Stimulated activated naive CD8-positive, alpha-beta T cell treated with anti-CD3 and anti-CD28 coated beads, Interleukin-15, Interleukin-2, amounts not matched to agents 100 U/mL and 50 U/mL, for 24 hours (primary cell): Measurements from ENCODE around the gene CLDN2.
"Not testable (repeated sequence)": the region's sequence is repeated elsewhere in the genome, so short reads cannot be mapped to it uniquely, and the experiment has no call there.

Experiments
- ATAC-seq: fragments of 150-1000 bp; cut with Tn5 transposase; one replicate; pipeline ENCODE4 v1.10.0; 2021
- DNase-seq: peaks from one replicate; pipeline ENCODE4 v3.0.0; 2021

The CLDN2 gene

DNA sequence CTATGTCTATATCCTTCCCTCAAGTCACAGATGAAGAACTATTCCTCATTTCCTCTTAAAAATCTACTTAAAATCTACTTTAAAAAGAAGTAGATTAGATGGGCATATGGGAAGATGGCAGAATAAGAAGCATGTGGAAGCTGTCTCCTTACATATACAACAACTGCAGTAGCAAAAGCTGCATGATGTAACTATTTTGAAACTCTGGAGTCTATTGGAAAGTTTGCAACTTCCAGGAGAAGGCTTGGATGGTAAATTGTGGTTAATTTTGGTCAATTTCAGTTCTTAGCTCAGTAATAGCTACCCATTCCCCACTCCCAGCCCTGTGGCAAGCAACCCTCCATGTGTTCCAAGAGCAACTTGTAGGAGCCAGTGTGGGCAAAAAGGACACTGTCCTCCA lies 42.9 kb downstream of the CLDN2 start:
- DNase-seq (no peak), ATAC-seq (no peak)

DNA sequence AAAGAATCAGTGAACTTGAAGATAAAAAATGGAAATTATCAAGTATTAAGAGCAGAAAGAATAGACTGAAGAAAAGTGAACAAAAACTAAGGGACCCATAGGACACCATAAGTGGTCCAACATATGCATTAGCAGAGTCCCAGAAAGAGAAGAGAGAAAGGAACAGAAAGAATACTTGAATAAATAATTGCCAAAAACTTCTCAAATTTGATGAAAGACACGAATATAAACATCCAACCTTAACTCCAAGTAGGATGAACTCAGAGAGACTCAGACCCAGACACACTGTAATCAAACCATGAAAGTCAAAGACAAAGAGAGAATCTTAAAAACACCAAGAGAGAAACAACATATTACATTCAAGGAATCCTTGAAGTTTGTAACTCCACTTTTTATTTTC lies 44.1 kb downstream of the CLDN2 start:
- DNase-seq = no peak
- no peak for ATAC-seq

DNA sequence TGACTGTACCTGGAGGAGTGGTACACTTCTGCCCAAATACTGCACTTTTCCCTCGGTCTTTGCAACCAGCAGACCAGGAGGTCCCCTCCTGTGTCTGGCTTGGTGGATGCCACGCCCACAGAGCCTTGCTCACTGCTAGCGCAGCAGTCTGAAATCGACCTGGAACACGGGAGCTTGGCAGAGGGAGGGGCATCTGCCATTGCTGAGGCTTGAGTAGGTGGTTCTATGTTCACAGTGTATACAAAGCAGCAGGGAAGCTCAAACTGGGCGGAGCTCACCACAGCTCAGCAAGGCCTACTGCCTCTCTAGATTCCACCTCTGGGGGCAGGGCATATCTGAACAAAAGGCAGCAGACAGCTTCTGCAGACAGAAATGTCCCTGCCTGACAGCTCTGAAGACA lies 46.3 kb downstream of the CLDN2 start:
- not testable (repeated sequence) for ATAC-seq

DNA sequence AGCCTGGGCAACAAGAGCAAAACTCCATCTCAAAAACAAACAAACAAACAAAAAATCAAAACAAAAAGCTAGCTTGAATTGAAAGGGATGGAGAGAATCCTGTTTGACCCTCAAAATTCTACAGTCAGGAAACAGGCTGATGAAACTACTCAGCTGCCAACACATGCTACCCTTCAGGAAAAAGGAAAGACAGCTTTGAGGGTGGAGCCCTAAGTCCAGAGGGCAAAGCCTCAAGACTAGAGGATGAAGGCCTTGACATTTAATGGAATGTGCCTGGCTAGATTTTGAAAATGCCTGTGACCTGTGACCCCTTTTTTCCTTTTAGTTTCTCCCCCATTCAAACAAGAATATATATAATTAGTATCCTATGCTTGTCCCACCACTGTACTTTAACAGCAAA lies 52.7 kb downstream of the CLDN2 start:
- no peak for ATAC-seq
- DNase-seq = no peak

More for the DNA sequence above, 46.3 kb downstream of the CLDN2 start:
- not testable (repeated sequence) for DNase-seq

DNA sequence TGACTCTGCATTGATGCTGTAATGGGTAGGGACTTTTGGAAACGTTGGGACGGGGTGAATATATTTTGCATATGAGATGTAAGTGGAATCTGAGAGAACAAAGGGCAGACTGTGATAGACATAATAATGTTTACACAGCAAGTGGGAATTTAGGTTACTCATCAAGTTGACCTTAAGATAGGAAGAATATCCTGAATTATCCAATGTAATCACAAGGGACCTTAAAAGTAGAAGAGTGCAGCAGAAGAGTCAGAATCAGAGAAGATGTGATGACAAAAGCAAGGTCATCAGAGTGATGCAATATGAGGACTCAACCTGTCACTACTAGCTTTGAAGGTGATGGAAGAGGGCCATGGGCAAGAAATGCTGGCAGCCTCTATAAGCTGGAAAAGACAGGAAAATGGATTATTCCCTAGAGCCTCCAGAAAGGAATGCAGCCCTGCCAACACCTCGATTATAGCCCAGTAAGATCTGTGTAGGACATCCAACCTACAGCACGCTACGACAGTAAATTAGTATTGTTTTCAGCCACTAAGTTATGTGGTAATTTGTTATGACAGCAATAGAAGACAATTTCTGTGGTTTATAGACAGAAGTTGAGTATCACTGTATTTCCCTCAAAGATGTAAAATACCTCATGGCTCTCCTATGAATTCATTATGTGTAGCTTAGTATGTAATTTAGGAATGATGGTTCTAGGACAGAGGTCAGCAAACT lies 53.4 kb downstream of the CLDN2 start:
- ATAC-seq (no peak), DNase-seq (no peak)

DNA sequence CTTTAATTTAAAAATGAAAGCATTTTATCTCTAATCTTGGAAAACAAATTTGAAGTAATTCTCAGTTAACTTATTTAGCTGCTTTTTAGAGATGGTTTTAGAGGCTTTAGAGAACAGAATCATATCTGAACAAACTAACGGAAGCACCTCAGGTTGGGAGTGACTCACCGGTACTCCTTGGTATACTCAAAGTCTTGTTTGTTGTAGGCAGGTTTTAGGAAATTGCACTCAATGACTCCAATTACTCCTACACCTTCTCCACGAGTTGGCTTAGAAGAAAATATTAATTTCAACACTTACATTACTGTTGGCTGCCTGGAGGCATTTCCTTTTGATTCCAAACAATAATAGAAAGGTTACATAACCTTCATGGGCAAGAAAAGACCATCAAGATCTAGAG lies 56.2 kb downstream of the CLDN2 start:
- DNase-seq (no peak), ATAC-seq (no peak)
